HEK293 (cell line): ENCODE data around the gene RHBDF1.

Experiments used
- CTCF ChIA-PET: fragments of 350-600 bp; formaldehyde crosslinking; extraction: SDS; loops from one replicate; lab custom pipeline; 2021; ENCODE audit warnings: antibody characterized with exemption; lab: Yijun Ruan, JAX
- POLR2A ChIA-PET: fragments of 300-600 bp; formaldehyde crosslinking; extraction: SDS; loops from one replicate; lab custom pipeline; 2020; ENCODE audit warnings: antibody characterized with exemption, inconsistent platforms; lab: Yijun Ruan, JAX
- H3K27ac ChIP-seq: fragments of 200-500 bp; sonication (Bioruptor generic); 2 replicates; pipeline ENCODE4 v1.5.1; 2014; ENCODE audit warnings: low read depth, low read length, control low read depth, inconsistent platforms; ENCODE audit errors: extremely low read depth
- H3K36me3 ChIP-seq, 2 experiments: fragments of 200-500 bp in 1 of 2; sonication (Bioruptor generic) in 1 of 2; 1 replicate in 1 of 2; 2 replicates in 1 of 2; pipeline ENCODE4 v1.5.1; 2014 to 2017; ENCODE audit warnings: inconsistent platforms in 2 of 2, low read length in 2 of 2; ENCODE audit not compliant: control insufficient read depth in 2 of 2, insufficient read depth in 1 of 2
- H3K4me1 ChIP-seq: fragments of 200-500 bp; sonication (Bioruptor generic); 2 replicates; pipeline ENCODE4 v1.5.1; 2014; ENCODE audit warnings: mild to moderate bottlenecking, low read length, inconsistent platforms; ENCODE audit not compliant: control insufficient read depth, insufficient read depth
- H3K4me3 ChIP-seq: 2 replicates; pipeline ENCODE4 v1.5.1; 2011; ENCODE audit warnings: low read depth, mild to moderate bottlenecking, control low read depth, low read length, moderate library complexity
- H3K9me3 ChIP-seq: fragments of 200-500 bp; sonication (Bioruptor generic); 2 replicates; pipeline ENCODE4 v1.5.1; 2014; ENCODE audit warnings: low read depth, low read length, inconsistent platforms; ENCODE audit not compliant: control insufficient read depth, insufficient read depth
- BCL11A ChIP-seq: fragments of 450-650 bp; formaldehyde crosslinking; IDR thresholded peaks from 2 replicates; pipeline ENCODE4 v1.5.1; 2016; ENCODE audit warnings: low read depth, missing biosample characterization, missing genetic modification characterization
- HOXD13 ChIP-seq: sonication (generic); formaldehyde crosslinking; IDR thresholded peaks from 2 replicates; pipeline ENCODE4 v1.8.0; 2022; ENCODE audit warnings: missing genetic modification reagents, borderline replicate concordance
- KLF10 ChIP-seq: fragments of 450-650 bp; IDR thresholded peaks from 2 replicates; pipeline ENCODE4 v1.5.1; 2018; ENCODE audit warnings: missing biosample characterization, mild to moderate bottlenecking, missing genetic modification characterization
- OSR2 ChIP-seq: fragments of 450-650 bp; formaldehyde crosslinking; IDR thresholded peaks from 2 replicates; pipeline ENCODE4 v1.5.1; 2016; ENCODE audit warnings: missing biosample characterization, missing genetic modification characterization
- YY1 ChIP-seq: fragments of 450-650 bp; formaldehyde crosslinking; IDR thresholded peaks from 2 replicates; pipeline ENCODE4 v1.5.1; 2018; ENCODE audit warnings: missing biosample characterization, missing genetic modification characterization
- ZBTB17 ChIP-seq: fragments of 450-650 bp; formaldehyde crosslinking; IDR thresholded peaks from 2 replicates; pipeline ENCODE4 v1.5.1; 2016; ENCODE audit warnings: missing biosample characterization, missing genetic modification characterization
- ZFP3 ChIP-seq: fragments of 450-650 bp; formaldehyde crosslinking; IDR thresholded peaks from 2 replicates; pipeline ENCODE4 v1.5.1; 2016; ENCODE audit warnings: low read depth, missing biosample characterization, missing genetic modification characterization
- ZIC2 ChIP-seq: fragments of 450-650 bp; formaldehyde crosslinking; IDR thresholded peaks from 2 replicates; pipeline ENCODE4 v1.5.1; 2016; ENCODE audit warnings: missing biosample characterization, missing genetic modification characterization
- ZNF121 ChIP-seq: fragments of 450-650 bp; formaldehyde crosslinking; IDR thresholded peaks from 2 replicates; pipeline ENCODE4 v1.5.1; 2016; ENCODE audit warnings: missing biosample characterization, missing genetic modification characterization
- ZNF133 ChIP-seq: fragments of 450-650 bp; formaldehyde crosslinking; IDR thresholded peaks from 2 replicates; pipeline ENCODE4 v1.5.1; 2016; ENCODE audit warnings: missing biosample characterization, missing genetic modification characterization
- ZNF138 ChIP-seq: fragments of 450-650 bp; formaldehyde crosslinking; IDR thresholded peaks from 2 replicates; pipeline ENCODE4 v1.5.1; 2016; ENCODE audit warnings: missing biosample characterization, missing genetic modification characterization, borderline replicate concordance
- ZNF266 ChIP-seq: fragments of 450-650 bp; formaldehyde crosslinking; IDR thresholded peaks from 2 replicates; pipeline ENCODE4 v1.5.1; 2016; ENCODE audit warnings: missing biosample characterization, missing genetic modification characterization, low read depth
- ZNF292 ChIP-seq: fragments of 450-650 bp; formaldehyde crosslinking; IDR thresholded peaks from 2 replicates; pipeline ENCODE4 v1.5.1; 2016; ENCODE audit warnings: low read depth, missing biosample characterization, missing genetic modification characterization, borderline replicate concordance
- ZNF302 ChIP-seq: fragments of 450-650 bp; formaldehyde crosslinking; IDR thresholded peaks from 2 replicates; pipeline ENCODE4 v1.5.1; 2016; ENCODE audit warnings: missing biosample characterization, missing genetic modification characterization, low read depth
- ZNF324 ChIP-seq: fragments of 450-650 bp; formaldehyde crosslinking; IDR thresholded peaks from 2 replicates; pipeline ENCODE4 v1.5.1; 2016; ENCODE audit warnings: missing biosample characterization, missing genetic modification characterization
- ZNF426 ChIP-seq: fragments of 450-650 bp; formaldehyde crosslinking; IDR thresholded peaks from 2 replicates; pipeline ENCODE4 v1.5.1; 2017; ENCODE audit warnings: missing biosample characterization, missing genetic modification characterization, mild to moderate bottlenecking, inconsistent platforms, moderate library complexity
- ZNF555 ChIP-seq: fragments of 450-650 bp; formaldehyde crosslinking; conservative IDR thresholded peaks from 2 replicates; pipeline ENCODE4 v1.5.1; 2017; ENCODE audit warnings: missing biosample characterization, mild to moderate bottlenecking, missing genetic modification characterization, inconsistent platforms
- ZNF776 ChIP-seq: fragments of 450-650 bp; formaldehyde crosslinking; IDR thresholded peaks from 2 replicates; pipeline ENCODE4 v1.5.0; 2017; ENCODE audit warnings: missing biosample characterization, missing genetic modification characterization, borderline replicate concordance
- ZSCAN16 ChIP-seq: fragments of 450-650 bp; formaldehyde crosslinking; IDR thresholded peaks from 2 replicates; pipeline ENCODE4 v1.5.1; 2016; ENCODE audit warnings: missing biosample characterization, missing genetic modification characterization
- ZSCAN23 ChIP-seq: fragments of 450-650 bp; formaldehyde crosslinking; IDR thresholded peaks from 2 replicates; pipeline ENCODE4 v1.5.1; 2016; ENCODE audit warnings: missing biosample characterization, missing genetic modification characterization
- TF ChIP-seq, protein P1 (sequence below): fragments of 450-650 bp; formaldehyde crosslinking; IDR thresholded peaks from 2 replicates; pipeline ENCODE4 v1.5.1; 2016; ENCODE audit warnings: missing biosample characterization, missing genetic modification characterization, low read depth
- TF ChIP-seq, protein P2 (sequence below): fragments of 450-650 bp; formaldehyde crosslinking; IDR thresholded peaks from 2 replicates; pipeline ENCODE4 v1.5.1; 2016; ENCODE audit warnings: missing biosample characterization, missing genetic modification characterization
- TF ChIP-seq, protein P3 (sequence below): fragments of 450-650 bp; formaldehyde crosslinking; IDR thresholded peaks from 2 replicates; pipeline ENCODE4 v1.5.1; 2017; ENCODE audit warnings: missing biosample characterization, missing genetic modification characterization

Gene RHBDF1

DNA sequence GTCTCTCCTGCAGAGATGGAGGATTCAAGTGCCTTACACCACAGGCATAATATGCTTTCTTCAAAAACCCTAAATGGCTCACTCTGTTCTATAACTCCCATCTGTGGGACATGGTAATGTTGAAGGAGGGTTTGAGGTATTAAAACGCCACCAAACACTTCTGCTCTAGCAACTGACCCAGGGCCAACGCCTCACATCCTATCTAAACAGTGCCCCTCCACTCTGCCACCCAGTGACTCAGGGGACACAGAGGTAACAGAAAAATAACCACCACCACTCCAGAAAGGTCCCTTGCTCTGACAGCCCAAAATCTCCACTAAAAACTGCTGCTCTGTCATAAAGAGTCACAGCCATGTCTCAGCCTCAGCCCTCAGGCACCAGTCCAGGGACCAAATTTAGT, 48.3 kb upstream of the RHBDF1 start (continued):
- TF ChIP-seq, protein P1, sequence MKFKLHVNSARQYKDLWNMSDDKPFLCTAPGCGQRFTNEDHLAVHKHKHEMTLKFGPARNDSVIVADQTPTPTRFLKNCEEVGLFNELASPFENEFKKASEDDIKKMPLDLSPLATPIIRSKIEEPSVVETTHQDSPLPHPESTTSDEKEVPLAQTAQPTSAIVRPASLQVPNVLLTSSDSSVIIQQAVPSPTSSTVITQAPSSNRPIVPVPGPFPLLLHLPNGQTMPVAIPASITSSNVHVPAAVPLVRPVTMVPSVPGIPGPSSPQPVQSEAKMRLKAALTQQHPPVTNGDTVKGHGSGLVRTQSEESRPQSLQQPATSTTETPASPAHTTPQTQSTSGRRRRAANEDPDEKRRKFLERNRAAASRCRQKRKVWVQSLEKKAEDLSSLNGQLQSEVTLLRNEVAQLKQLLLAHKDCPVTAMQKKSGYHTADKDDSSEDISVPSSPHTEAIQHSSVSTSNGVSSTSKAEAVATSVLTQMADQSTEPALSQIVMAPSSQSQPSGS (tag by site-specific recombination) = no peak
- no peak for TF ChIP-seq ZSCAN16 (tag by site-specific recombination)

DNA sequence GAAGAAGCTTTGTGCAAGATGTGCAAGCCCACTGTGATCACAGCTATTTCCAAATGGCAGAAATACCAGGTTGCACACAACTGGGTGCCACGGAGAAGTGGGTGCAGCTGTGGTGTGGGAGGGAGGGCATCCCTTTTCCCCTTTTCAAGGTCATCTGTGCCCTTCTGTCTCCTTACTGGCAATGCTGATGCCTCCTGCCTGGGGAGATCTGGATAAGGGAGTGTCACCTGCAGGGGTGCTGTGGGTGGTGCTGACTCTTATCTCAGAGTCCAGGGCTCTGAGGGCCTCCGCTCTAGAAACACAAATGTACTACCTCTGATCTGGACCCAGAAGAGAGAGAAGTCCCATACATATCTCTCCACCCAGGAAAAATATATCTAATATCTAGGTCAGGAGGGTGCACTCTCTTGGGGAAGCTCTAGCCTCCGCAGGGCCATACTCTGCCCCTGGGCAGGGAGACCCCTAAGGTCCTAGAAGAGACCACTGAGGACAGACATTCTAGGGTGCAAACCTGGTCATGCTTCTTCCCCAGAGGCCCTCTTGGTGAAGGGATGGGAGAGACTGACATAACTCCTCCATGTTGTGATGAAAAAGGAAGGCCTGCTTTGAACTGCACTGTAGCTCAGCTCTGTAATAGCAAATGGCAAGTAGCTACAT, 47.5 kb upstream of the RHBDF1 start:
- peaks cover 5 to 21% of the 10 kb centered on the region in 2 experiments; a peak in 2 of 3 replicates for H3K36me3 ChIP-seq
- no peak overlapping the region for H3K4me3 ChIP-seq
- H3K9me3 ChIP-seq = no peaks in the 10 kb centered on the region
- no peak overlapping the region for H3K27ac ChIP-seq
- POLR2A ChIA-PET = interaction anchor here (0.6 kb wide), 1 partner anchor 115 kb away, joined by 3 read pairs; the partner anchor contains the start of gene FAM234A
- TF ChIP-seq ZNF555 = no peak
- no peak for TF ChIP-seq OSR2 (tag by site-specific recombination)
- TF ChIP-seq ZNF292 (tag by site-specific recombination) = no peak
- TF ChIP-seq ZIC2 = peak; percentile 27; the same call in 1 of the 2 replicates
- TF ChIP-seq, protein P2, sequence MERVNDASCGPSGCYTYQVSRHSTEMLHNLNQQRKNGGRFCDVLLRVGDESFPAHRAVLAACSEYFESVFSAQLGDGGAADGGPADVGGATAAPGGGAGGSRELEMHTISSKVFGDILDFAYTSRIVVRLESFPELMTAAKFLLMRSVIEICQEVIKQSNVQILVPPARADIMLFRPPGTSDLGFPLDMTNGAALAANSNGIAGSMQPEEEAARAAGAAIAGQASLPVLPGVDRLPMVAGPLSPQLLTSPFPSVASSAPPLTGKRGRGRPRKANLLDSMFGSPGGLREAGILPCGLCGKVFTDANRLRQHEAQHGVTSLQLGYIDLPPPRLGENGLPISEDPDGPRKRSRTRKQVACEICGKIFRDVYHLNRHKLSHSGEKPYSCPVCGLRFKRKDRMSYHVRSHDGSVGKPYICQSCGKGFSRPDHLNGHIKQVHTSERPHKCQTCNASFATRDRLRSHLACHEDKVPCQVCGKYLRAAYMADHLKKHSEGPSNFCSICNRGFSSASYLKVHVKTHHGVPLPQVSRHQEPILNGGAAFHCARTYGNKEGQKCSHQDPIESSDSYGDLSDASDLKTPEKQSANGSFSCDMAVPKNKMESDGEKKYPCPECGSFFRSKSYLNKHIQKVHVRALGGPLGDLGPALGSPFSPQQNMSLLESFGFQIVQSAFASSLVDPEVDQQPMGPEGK (tag by site-specific recombination) = no peak
- no peak for TF ChIP-seq ZNF138 (tag by site-specific recombination)
- CTCF ChIA-PET = interaction anchor here (0.6 to 4.5 kb wide), 4 partner anchors 14 to 1454 kb away, joined by 3 to 73 read pairs (median 4); no protein-coding TSS in a partner anchor
- H3K4me1 ChIP-seq = no peaks in the 10 kb centered on the region; the same call in 1 of the 2 replicates

DNA sequence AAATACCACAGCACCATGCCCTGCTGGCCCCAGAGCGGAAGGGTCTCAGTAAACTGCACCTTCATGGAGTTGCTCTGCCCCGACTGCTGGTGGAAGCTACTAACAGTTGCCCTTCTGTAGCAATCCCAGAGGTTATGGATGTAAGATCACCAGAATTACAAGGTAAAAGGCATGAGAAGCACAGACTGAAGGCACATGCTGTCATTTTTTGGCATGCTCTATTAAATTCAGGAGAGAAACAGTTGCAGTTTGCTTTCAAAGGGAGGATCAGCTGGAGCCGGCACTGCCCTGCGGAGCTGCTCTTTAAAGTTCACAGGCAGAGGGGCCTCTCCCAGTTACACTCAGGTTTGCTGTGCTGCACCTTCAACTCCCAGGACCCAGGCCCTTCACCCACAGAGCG, 46.9 kb upstream of the RHBDF1 start:
- CTCF ChIA-PET = interaction anchor here (0.6 to 4.5 kb wide), 3 partner anchors 13 to 851 kb away, joined by 3 to 73 read pairs (median 11); partner anchors contain the start of gene HBQ1
- no peak overlapping the region for H3K27ac ChIP-seq
- POLR2A ChIA-PET = interaction anchor here (0.6 kb wide), 1 partner anchor 116 kb away, joined by 3 read pairs; the partner anchor contains the start of gene FAM234A

DNA sequence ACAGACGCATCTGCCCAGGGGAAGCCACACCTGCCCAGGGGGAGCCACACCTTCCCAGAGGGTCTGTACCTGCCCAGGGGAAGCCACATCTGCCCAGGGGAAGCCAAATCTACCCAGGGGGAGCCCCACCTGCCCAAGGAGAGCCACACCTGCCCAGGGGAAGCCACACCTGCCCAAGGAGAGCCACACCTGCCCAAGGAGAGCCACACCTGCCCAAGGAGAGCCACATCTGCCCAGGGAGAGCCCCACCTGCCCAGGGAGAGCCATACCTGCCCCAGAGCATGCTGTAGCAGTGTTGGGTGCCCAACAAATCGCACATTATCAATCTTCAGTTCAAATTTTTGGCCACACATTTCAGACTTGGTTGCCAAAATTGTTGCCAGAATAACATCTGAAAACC, 46.4 kb upstream of the RHBDF1 start:
- CTCF ChIA-PET = interaction anchor here (0.6 to 4.5 kb wide), 13 partner anchors 7 to 252 kb away, joined by 3 to 73 read pairs (median 10); partner anchors contain the start of genes HBQ1 and MRPL28
- no peak overlapping the region for H3K27ac ChIP-seq
- peaks cover 5 to 29% of the 10 kb centered on the region in 2 experiments; a peak in 2 of 3 replicates for H3K36me3 ChIP-seq
- H3K4me1 ChIP-seq = no peaks in the 10 kb centered on the region; the same call in 1 of the 2 replicates
- POLR2A ChIA-PET = no interaction called here
- no peaks in the 10 kb centered on the region for H3K9me3 ChIP-seq
- no peak overlapping the region for H3K4me3 ChIP-seq
- no peak for TF ChIP-seq ZBTB17 (tag by site-specific recombination)
- TF ChIP-seq HOXD13 (CRISPR knock-in tag) = no peak
- no peak for TF ChIP-seq ZFP3 (tag by site-specific recombination)
- no peak for TF ChIP-seq BCL11A (tag by site-specific recombination)
- no peak for TF ChIP-seq ZNF266 (tag by site-specific recombination)
- TF ChIP-seq YY1 (tag by site-specific recombination) = no peak
- no peak for TF ChIP-seq ZNF776 (tag by site-specific recombination)
- TF ChIP-seq, protein P3, sequence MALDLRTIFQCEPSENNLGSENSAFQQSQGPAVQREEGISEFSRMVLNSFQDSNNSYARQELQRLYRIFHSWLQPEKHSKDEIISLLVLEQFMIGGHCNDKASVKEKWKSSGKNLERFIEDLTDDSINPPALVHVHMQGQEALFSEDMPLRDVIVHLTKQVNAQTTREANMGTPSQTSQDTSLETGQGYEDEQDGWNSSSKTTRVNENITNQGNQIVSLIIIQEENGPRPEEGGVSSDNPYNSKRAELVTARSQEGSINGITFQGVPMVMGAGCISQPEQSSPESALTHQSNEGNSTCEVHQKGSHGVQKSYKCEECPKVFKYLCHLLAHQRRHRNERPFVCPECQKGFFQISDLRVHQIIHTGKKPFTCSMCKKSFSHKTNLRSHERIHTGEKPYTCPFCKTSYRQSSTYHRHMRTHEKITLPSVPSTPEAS (tag by site-specific recombination) = no peak
- no peak for TF ChIP-seq ZNF133 (tag by site-specific recombination)
- TF ChIP-seq ZNF302 (tag by site-specific recombination) = no peak
- no peak for TF ChIP-seq KLF10 (tag by site-specific recombination)
- TF ChIP-seq ZNF324 (tag by site-specific recombination) = no peak
- TF ChIP-seq ZNF121 = no peak
- TF ChIP-seq ZNF426 (tag by site-specific recombination) = no peak

More for the DNA sequence above, 46.9 kb upstream of the RHBDF1 start:
- H3K9me3 ChIP-seq = no peaks in the 10 kb centered on the region
- H3K4me3 ChIP-seq = no peak overlapping the region
- H3K4me1 ChIP-seq = no peaks in the 10 kb centered on the region; the same call in 1 of the 2 replicates
- H3K36me3 ChIP-seq = peaks cover 5 to 24% of the 10 kb centered on the region in 2 experiments; a peak in 2 of 3 replicates
- no peak for TF ChIP-seq ZSCAN23 (tag by site-specific recombination)
- TF ChIP-seq, protein P3 (tag by site-specific recombination) = 0 out of 2 replicates have a peak, but pooled peaks have one; percentile 12
